Right lobe of liver (tissue), 4 donors: ENCODE results near the gene KEL.

Experiments used
- POLR2A ChIP-seq: fragments of 450-650 bp; IDR thresholded peaks from one replicate; pipeline ENCODE4 v1.6.1; 2017; ENCODE audit warnings: antibody characterized with exemption, mild to moderate bottlenecking
- TF ChIP-seq, protein P1 (sequence below), 4 donors: fragments of 200-600 bp in 3 of 4; fragments of 450-650 bp in 1 of 4; IDR thresholded peaks; one replicate each; pipeline versions ENCODE4 v1.5.1 to v1.8.0; 2016 to 2022; ENCODE audit warnings: antibody characterized with exemption in 4 of 4, mild to moderate bottlenecking in 2 of 4
- donor health status: DM: no; HTN: no; CAD: no.
- donor health status: DM: no; HTN: no; CAD: no.
- donor health status: DM: no; HTN: yes; CAD: no.

DNA sequence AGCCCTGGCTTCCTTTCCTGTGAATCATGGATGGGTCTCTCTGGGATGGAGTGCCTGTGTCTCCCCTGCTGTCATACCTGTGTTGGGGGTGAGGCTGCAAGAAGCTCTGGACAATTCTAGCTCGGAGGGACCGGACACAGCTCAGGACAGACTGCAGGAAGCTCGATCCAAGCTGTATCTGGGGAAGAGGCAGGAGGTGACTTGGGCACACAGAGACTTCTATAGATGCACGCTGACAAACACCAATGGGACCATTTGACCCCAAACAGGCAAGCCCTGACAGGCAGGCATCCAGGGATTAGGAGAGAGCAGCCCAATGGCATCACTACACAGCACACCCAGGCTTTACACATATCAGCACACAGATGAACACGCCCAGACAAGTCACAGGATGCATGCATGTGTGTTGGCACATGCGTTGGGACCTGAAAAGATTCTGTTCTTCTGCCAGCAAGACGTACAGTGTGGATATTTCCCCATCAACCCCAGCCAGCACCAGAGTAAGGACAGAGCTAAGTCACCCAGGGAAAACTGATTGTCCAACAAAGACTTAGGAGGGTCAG is 18.4 kb downstream of the KEL start:
- no peak for TF ChIP-seq POLR2A
- TF ChIP-seq, protein P1, sequence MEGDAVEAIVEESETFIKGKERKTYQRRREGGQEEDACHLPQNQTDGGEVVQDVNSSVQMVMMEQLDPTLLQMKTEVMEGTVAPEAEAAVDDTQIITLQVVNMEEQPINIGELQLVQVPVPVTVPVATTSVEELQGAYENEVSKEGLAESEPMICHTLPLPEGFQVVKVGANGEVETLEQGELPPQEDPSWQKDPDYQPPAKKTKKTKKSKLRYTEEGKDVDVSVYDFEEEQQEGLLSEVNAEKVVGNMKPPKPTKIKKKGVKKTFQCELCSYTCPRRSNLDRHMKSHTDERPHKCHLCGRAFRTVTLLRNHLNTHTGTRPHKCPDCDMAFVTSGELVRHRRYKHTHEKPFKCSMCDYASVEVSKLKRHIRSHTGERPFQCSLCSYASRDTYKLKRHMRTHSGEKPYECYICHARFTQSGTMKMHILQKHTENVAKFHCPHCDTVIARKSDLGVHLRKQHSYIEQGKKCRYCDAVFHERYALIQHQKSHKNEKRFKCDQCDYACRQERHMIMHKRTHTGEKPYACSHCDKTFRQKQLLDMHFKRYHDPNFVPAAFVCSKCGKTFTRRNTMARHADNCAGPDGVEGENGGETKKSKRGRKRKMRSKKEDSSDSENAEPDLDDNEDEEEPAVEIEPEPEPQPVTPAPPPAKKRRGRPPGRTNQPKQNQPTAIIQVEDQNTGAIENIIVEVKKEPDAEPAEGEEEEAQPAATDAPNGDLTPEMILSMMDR (IDR thresholded peaks at IDR 0.05) = no peak
